GM12864 (cell line): ENCODE data around the gene INPP4B.

Experiments used
- DNase-seq: peaks from one replicate; pipeline ENCODE4 v3.0.0-alpha.2; 2011; ENCODE audit warnings: low read depth
- H3K4me3 ChIP-seq: 2 replicates; pipeline ENCODE4 v1.5.1; 2011; ENCODE audit warnings: mild to moderate bottlenecking, low read depth, low read length, control low read depth
- TF ChIP-seq, protein P1 (sequence below): IDR thresholded peaks from 2 replicates; pipeline ENCODE4 v1.5.1; 2011; ENCODE audit warnings: low read depth, mild to moderate bottlenecking, moderate library complexity, low read length, control low read depth, inconsistent platforms; ENCODE audit errors: missing control alignments

The INPP4B gene

DNA sequence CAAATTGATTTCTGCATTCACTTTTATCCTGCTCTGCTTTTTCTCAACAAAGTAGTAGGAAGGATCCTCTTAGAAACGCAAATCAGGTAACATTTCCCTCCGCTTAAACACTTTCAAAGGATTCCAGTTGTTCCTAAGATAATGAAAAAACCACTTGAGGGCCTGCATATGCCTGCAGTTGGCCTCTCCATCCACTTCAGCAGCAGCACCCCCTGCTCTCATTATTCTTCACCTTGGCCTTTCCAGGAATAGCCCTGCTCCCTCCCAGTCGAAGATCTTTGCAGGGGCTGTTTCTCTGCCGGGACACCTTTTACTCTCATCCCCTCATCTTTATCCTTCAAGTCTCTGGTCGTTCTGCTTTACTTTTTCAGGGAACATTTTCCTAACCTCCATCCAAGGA, 314.0 kb downstream of the INPP4B start:
- H3K4me3 ChIP-seq = no peak overlapping the region
- TF ChIP-seq, protein P1, sequence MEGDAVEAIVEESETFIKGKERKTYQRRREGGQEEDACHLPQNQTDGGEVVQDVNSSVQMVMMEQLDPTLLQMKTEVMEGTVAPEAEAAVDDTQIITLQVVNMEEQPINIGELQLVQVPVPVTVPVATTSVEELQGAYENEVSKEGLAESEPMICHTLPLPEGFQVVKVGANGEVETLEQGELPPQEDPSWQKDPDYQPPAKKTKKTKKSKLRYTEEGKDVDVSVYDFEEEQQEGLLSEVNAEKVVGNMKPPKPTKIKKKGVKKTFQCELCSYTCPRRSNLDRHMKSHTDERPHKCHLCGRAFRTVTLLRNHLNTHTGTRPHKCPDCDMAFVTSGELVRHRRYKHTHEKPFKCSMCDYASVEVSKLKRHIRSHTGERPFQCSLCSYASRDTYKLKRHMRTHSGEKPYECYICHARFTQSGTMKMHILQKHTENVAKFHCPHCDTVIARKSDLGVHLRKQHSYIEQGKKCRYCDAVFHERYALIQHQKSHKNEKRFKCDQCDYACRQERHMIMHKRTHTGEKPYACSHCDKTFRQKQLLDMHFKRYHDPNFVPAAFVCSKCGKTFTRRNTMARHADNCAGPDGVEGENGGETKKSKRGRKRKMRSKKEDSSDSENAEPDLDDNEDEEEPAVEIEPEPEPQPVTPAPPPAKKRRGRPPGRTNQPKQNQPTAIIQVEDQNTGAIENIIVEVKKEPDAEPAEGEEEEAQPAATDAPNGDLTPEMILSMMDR = no peak
- DNase-seq = no peak

DNA sequence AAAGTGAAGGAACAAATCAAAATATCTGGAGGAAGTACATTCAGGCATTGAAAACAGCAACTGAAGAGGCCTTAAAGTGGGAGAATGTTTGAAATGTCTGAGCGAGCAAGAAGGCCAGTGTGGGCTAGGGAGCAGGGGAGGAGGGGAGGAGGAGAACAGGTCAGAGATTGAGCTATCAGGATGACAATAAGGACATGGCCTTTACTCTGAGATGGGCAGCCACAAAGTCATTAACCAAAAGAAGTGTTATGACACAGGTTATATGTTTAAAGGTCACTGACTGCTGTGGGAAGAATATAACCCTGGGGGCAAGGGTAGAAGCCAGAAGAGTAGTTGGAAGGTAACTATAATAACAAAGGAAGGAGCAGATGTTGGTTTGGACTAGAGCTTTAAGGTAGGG, 315.4 kb downstream of the INPP4B start:
- TF ChIP-seq, protein P1 = no peak
- no peak overlapping the region for H3K4me3 ChIP-seq
- no peak for DNase-seq

DNA sequence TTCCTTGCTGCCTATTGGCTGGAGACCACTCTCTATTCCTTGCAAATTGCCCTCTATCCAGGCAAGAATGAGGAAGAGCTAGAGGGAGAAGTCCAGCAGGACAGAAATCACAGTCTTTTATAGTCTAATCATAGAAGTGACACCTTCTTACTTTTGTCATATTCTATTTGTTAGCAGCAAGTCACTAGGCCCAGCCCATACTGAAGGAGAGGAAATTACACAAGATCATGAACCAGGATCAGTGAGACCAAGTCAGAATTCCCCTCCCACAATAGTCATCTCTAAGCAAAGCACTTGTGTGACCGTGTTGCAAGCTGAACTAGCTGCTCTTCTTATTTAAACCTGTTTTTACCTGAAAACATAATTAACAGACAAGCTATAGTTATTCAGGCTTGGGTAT, 317.7 kb downstream of the INPP4B start:
- no peak overlapping the region for H3K4me3 ChIP-seq
- TF ChIP-seq, protein P1 = no peak
- no peak for DNase-seq

DNA sequence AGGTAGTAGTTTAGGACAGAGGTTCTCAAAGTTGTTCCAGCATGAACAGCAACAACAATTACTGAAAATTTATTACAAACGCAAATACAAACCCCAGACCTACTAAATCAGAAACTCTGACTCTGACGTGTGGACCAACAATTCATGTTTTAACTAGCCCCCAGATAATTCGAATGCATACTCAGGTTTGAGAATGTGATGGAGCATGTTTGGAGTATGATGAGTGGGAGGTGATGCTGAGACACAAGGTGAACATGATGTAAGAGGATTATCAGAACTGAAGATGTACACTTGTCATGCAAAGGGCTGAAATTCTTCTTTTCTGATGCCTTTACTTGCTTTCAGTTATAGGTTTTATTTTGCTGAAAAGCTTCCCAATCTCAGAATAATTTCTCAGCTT, 323.0 kb downstream of the INPP4B start:
- DNase-seq = no peak
- H3K4me3 ChIP-seq = no peak overlapping the region
- TF ChIP-seq, protein P1 = no peak

DNA sequence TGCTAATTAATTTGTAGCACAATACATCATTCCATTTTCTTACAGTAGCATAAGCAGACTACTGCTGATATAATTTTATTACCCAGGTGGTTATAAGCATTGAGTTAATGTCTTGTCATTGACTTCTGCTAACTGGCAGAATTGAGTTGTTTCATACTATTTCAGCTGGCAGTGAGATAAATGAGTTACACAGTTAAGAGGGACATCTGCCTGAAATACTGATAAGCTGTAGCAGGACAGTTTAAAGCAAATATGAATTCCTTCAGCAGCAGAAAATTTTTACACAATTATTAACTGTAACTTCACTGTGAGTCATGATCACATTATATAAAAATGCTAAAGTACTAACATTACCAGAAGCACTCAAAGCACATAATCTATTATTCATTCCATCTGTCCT, 326.8 kb downstream of the INPP4B start:
- DNase-seq = no peak
- H3K4me3 ChIP-seq = no peak overlapping the region
- TF ChIP-seq, protein P1 = no peak

DNA sequence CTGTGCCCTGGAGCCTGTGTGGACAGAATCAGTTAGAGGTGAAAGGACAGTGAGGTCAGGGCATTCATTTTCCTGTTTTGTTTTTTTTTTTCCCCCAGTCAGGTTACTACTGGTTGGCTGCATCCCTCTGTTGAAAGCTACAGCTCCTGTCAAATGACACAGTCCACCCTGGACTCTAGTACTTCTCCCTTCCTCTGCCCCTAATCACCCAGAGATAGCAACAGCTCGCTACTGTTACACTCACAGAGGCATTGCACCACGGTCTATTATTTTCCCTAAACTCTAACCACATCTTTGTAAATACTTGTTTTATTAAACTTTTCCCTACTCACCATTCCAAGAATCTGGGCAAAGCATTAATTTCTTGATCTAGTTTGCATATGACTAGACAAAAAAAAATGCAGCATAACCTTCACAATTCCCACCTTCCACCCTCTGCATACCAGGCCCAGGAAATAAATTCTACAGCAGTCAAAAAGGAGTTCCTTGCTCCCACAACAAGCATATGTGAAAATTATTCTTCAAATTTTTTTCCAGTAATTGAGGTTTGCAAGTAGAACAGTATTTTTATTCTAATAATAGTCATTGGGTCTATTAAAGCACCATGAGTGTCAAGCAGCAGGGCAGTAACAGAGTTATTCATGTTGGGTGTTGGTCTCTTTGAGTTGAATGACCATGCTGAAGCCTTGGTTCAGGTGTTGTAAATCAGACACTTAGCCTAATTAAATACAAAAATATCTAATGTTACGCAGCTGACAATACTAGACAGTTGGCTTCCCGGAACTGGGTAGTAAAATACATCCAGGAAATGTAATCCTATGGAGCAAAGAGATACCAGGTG, 329.2 kb downstream of the INPP4B start:
- no peak overlapping the region for H3K4me3 ChIP-seq
- no peak for DNase-seq
- TF ChIP-seq, protein P1 = no peak

DNA sequence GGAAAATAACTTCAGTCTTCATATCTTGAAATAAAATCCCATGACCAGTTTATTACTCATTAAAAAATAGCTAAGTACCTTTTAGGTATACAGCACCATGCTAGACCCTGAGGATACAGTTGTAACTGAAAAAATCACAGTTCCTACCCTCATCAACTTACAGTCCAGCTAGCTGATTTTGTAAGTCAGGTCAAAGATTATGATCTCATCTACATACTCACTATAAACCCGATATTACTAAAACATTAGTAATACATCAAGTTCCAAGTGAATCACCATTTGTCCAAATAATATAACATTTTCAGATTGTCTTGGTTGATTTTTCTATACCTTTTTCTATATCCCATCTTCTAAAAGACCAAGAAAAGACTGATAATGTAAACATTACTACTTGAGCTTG, 333.9 kb downstream of the INPP4B start:
- no peak for DNase-seq
- TF ChIP-seq, protein P1 = no peak
- no peak overlapping the region for H3K4me3 ChIP-seq
